ENCODE measurements around the gene NKTR.

DNA sequence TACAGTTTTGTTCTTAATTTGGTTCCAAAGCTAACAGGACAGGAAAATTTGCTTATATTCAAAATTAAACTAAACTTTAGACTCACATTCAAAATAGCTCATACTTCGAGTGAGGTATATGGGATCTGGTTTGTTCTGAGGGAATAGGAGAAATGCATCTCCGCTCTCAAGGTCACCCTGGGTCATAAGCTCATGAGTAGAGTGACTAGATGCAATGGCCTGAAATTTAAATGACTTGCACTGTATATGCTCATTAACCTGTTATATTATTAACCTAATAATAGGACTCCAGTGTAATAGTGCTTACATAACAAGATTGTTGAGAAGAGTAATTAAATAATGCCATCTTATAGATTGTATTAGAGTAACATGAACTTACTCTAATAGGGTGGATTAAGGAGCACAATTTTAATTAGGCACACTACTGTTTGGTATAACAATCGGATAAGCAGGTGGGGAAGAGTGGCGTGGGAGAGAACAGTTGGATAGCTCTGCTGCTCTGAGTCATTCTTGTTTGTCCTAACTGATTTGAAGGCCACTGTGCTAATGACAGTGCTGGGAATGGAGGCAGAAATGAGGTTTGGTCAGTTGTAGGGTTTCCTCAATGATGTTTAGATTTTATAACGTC, 5.2 kb downstream of the NKTR start:
- TF ChIP-seq, protein P1, sequence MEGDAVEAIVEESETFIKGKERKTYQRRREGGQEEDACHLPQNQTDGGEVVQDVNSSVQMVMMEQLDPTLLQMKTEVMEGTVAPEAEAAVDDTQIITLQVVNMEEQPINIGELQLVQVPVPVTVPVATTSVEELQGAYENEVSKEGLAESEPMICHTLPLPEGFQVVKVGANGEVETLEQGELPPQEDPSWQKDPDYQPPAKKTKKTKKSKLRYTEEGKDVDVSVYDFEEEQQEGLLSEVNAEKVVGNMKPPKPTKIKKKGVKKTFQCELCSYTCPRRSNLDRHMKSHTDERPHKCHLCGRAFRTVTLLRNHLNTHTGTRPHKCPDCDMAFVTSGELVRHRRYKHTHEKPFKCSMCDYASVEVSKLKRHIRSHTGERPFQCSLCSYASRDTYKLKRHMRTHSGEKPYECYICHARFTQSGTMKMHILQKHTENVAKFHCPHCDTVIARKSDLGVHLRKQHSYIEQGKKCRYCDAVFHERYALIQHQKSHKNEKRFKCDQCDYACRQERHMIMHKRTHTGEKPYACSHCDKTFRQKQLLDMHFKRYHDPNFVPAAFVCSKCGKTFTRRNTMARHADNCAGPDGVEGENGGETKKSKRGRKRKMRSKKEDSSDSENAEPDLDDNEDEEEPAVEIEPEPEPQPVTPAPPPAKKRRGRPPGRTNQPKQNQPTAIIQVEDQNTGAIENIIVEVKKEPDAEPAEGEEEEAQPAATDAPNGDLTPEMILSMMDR (conservative IDR thresholded peaks at IDR 0.05 in 1 of 2, IDR thresholded peaks at IDR 0.05 in 1 of 2; ENCODE audit: extremely low read depth in 1 of 2, insufficient read depth in 1 of 2, low read depth in 1 of 2, low read length in 2 of 2), result no peak
- no peak for TF ChIP-seq EZH2 (IDR thresholded peaks at IDR 0.05; ENCODE audit: borderline replicate concordance, low read length)

Data from mammary epithelial cell (primary cell).